IMR-90 (cell line): ENCODE measurements around the gene TGFA. TPM values are rescaled to one million over a fixed set of nuclear protein-coding genes. Genes with fewer than 3 reads are reported as not detected.

ENCODE experiments used
- ATAC-seq: fragments of 200-7000 bp; cut with Tn5 transposase; 2 replicates; pipeline ENCODE4 v1.9.1; 2020; ENCODE audit warnings: low read depth, mild to moderate bottlenecking, moderate library complexity
- BruUV-seq: library from RNA; stranded (reverse); fragments of 400-500 nt; replicated peaks from 2 replicates; lab custom pipeline; 2021; lab: Mats Ljungman, UMichigan
- CTCF ChIA-PET: fragments of 300-600 bp; formaldehyde crosslinking; extraction: SDS; loops from one replicate; lab custom pipeline; 2021; ENCODE audit warnings: antibody characterized with exemption; lab: Yijun Ruan, JAX
- POLR2A ChIA-PET: fragments of 300-600 bp; sonication (Branson Sonifier 250); formaldehyde crosslinking; loops from one replicate; lab custom pipeline; 2022; ENCODE audit warnings: antibody characterized with exemption; ENCODE audit not compliant: unreplicated experiment; lab: Charles Lee
- DNase-seq: peaks from one replicate; pipeline ENCODE4 v3.0.0; 2013
- H2AFZ ChIP-seq: replicated peaks from 2 replicates; pipeline ENCODE3; 2013; ENCODE audit warnings: low read length, mild to moderate bottlenecking; ENCODE audit not compliant: poor library complexity
- H2AK5ac ChIP-seq: 2 replicates; pipeline ENCODE4 v1.6.1; 2013; ENCODE audit warnings: low read depth, low read length, inconsistent platforms
- H2AK9ac ChIP-seq: replicated peaks from 2 replicates; pipeline ENCODE3; 2013; ENCODE audit warnings: mild to moderate bottlenecking, low read depth, low read length, moderate library complexity; ENCODE audit not compliant: poor library complexity
- H2BK120ac ChIP-seq: 2 replicates; pipeline ENCODE4 v1.6.1; 2013; ENCODE audit warnings: low read depth, low read length, inconsistent platforms
- H2BK15ac ChIP-seq: 3 replicates; pipeline ENCODE4 v1.6.1; 2013; ENCODE audit warnings: low read depth, low read length, inconsistent platforms
- H2BK20ac ChIP-seq: 2 replicates; pipeline ENCODE4 v1.6.1; 2013; ENCODE audit warnings: low read depth, mild to moderate bottlenecking, inconsistent platforms, low read length, moderate library complexity
- H2BK5ac ChIP-seq: 2 replicates; pipeline ENCODE4 v1.6.1; 2013; ENCODE audit warnings: mild to moderate bottlenecking, low read depth, low read length, inconsistent platforms; ENCODE audit not compliant: poor library complexity, severe bottlenecking
- H3K14ac ChIP-seq: replicated peaks from 2 replicates; pipeline ENCODE4 v1.6.1; 2013; ENCODE audit warnings: low read depth, low read length, inconsistent platforms
- H3K18ac ChIP-seq: 2 replicates; pipeline ENCODE4 v1.6.1; 2013; ENCODE audit warnings: low read depth, low read length, control low read depth
- H3K23ac ChIP-seq: 2 replicates; pipeline ENCODE4 v1.6.1; 2013; ENCODE audit warnings: low read depth, low read length, inconsistent platforms
- H3K27ac ChIP-seq: 2 replicates; pipeline ENCODE4 v1.5.1; 2013; ENCODE audit warnings: mild to moderate bottlenecking, control low read depth, low read length; ENCODE audit not compliant: insufficient read depth
- H3K27me3 ChIP-seq: 2 replicates; pipeline ENCODE4 v1.6.1; 2013; ENCODE audit warnings: low read length; ENCODE audit not compliant: control insufficient read depth, insufficient read depth
- H3K36me3 ChIP-seq: 2 replicates; pipeline ENCODE4 v1.6.1; 2013; ENCODE audit warnings: low read length, mixed read lengths; ENCODE audit not compliant: control insufficient read depth, insufficient read depth
- H3K4ac ChIP-seq: 2 replicates; pipeline ENCODE4 v1.6.1; 2013; ENCODE audit warnings: low read depth, low read length, inconsistent platforms
- H3K4me1 ChIP-seq: 2 replicates; pipeline ENCODE4 v1.6.1; 2013; ENCODE audit warnings: low read length, mixed read lengths; ENCODE audit not compliant: control insufficient read depth, insufficient read depth
- H3K4me2 ChIP-seq: 2 replicates; pipeline ENCODE4 v1.6.1; 2013; ENCODE audit warnings: low read depth, mild to moderate bottlenecking, control low read depth, low read length, moderate library complexity
- H3K4me3 ChIP-seq: 2 replicates; pipeline ENCODE4 v1.5.1; 2013; ENCODE audit warnings: low read depth, mild to moderate bottlenecking, control low read depth, low read length, moderate library complexity; ENCODE audit not compliant: insufficient read depth
- H3K56ac ChIP-seq: 2 replicates; pipeline ENCODE4 v1.6.1; 2013; ENCODE audit warnings: low read length, inconsistent platforms; ENCODE audit not compliant: insufficient read depth; ENCODE audit errors: extremely low read depth
- H3K79me1 ChIP-seq, 2 experiments: 2 replicates each; pipeline ENCODE4 v1.6.1; 2013; ENCODE audit warnings: low read length in 2 of 2, inconsistent platforms in 1 of 2, low read depth in 1 of 2
- H3K9ac ChIP-seq: 2 replicates; pipeline ENCODE4 v1.6.1; 2013; ENCODE audit warnings: low read depth, low read length, control low read depth
- H3K9me1 ChIP-seq: 2 replicates; pipeline ENCODE4 v1.6.1; 2013; ENCODE audit warnings: low read length, inconsistent platforms; ENCODE audit not compliant: insufficient read depth
- H3K9me3 ChIP-seq: 2 replicates; pipeline ENCODE4 v1.6.1; 2013; ENCODE audit warnings: low read length; ENCODE audit not compliant: control insufficient read depth, insufficient read depth
- H4K20me1 ChIP-seq: 2 replicates; pipeline ENCODE4 v1.6.1; 2013; ENCODE audit warnings: low read length, inconsistent platforms; ENCODE audit not compliant: insufficient read depth
- H4K5ac ChIP-seq: 2 replicates; pipeline ENCODE4 v1.6.1; 2013; ENCODE audit warnings: mild to moderate bottlenecking, low read depth, low read length, control low read depth
- H4K8ac ChIP-seq, 2 experiments: 2 replicates each; pipeline ENCODE4 v1.6.1; 2013; ENCODE audit warnings: low read depth in 2 of 2, low read length in 2 of 2, control low read depth in 1 of 2, inconsistent platforms in 1 of 2
- H4K91ac ChIP-seq: 2 replicates; pipeline ENCODE4 v1.6.1; 2013; ENCODE audit warnings: low read depth, low read length, inconsistent platforms; ENCODE audit not compliant: insufficient read depth
- CEBPB ChIP-seq: IDR thresholded peaks from 2 replicates; pipeline ENCODE4 v1.6.1; 2012; ENCODE audit warnings: low read depth, low read length, improper control_type of control experiment
- CHD1 ChIP-seq: IDR thresholded peaks from 2 replicates; pipeline ENCODE4 v1.6.1; 2012; ENCODE audit warnings: low read depth, low read length, improper control_type of control experiment
- MAFK ChIP-seq: IDR thresholded peaks from 2 replicates; pipeline ENCODE4 v1.6.1; 2012; ENCODE audit warnings: low read depth, low read length, improper control_type of control experiment
- MAZ ChIP-seq: IDR thresholded peaks from 2 replicates; pipeline ENCODE4 v1.6.1; 2012; ENCODE audit warnings: low read depth, mild to moderate bottlenecking, low read length, improper control_type of control experiment, moderate library complexity, borderline replicate concordance
- MXI1 ChIP-seq: IDR thresholded peaks from 2 replicates; pipeline ENCODE4 v1.6.1; 2012; ENCODE audit warnings: low read depth, mild to moderate bottlenecking, low read length, moderate library complexity, borderline replicate concordance
- NFE2L2 ChIP-seq: fragments of 150-350 bp; IDR thresholded peaks from 2 replicates; pipeline ENCODE4 v1.6.1; 2016; ENCODE audit warnings: low read depth, mild to moderate bottlenecking, low read length
- POLR2A ChIP-seq: IDR thresholded peaks from 2 replicates; pipeline ENCODE4 v1.6.1; 2012; ENCODE audit warnings: mild to moderate bottlenecking, low read depth, low read length
- RAD21 ChIP-seq: IDR thresholded peaks from 2 replicates; pipeline ENCODE4 v1.6.1; 2012; ENCODE audit warnings: low read length, improper control_type of control experiment
- RCOR1 ChIP-seq: IDR thresholded peaks from 2 replicates; pipeline ENCODE4 v1.6.1; 2012; ENCODE audit warnings: mild to moderate bottlenecking, low read length, improper control_type of control experiment; ENCODE audit not compliant: insufficient replicate concordance
- SMC3 ChIP-seq: fragments of 150-350 bp; IDR thresholded peaks from 2 replicates; pipeline ENCODE4 v1.6.1; 2016; ENCODE audit warnings: low read depth, mild to moderate bottlenecking, antibody characterized with exemption, low read length, moderate library complexity
- WGBS, 2 experiments: methylation state at CpG; one replicate each; pipeline versions ENCODE4 v1.1.5 to v1.1.7; 2013; ENCODE audit warnings: missing lambda C conversion rate in 2 of 2; ENCODE audit not compliant: insufficient read length in 1 of 2; ENCODE audit errors: extremely low coverage in 2 of 2; 5-methylcytosine and 5-hydroxymethylcytosine counted together
- dilution Hi-C: fragments of 300-500 bp; cut with HindIII; formaldehyde crosslinking; loops from one replicate; pipeline ENCODE4 v1.14.3; 2018; ENCODE audit warnings: low sequenced_read_pairs; ENCODE audit not compliant: unreplicated experiment
- in situ Hi-C: fragments of 300-500 bp; cut with MboI; formaldehyde crosslinking; loops from 3 replicates; pipeline ENCODE4 v1.14.3; 2019; ENCODE audit warnings: low sequenced_read_pairs, inconsistent platforms, mixed read lengths
- intact Hi-C: fragments of 100-400 bp; cut with micrococcal nuclease; formaldehyde crosslinking; loops from 2 replicates; pipeline ENCODE4 v1.10.0; 2022
- polyA plus RNA-seq, 3 experiments: library from polyadenylated mRNA; depleted of rRNA; stranded (reverse); fragments of >200 nt; gene quantifications; 2 replicates each; pipeline ENCODE4 v1.2.3, GENCODE V29; 2012; ENCODE audit warnings: low replicate concordance in 1 of 3
- total RNA-seq: library from RNA; depleted of rRNA; stranded (reverse); fragments of >200 nt; gene quantifications from 2 replicates; pipeline ENCODE4 v1.2.3, GENCODE V29; 2012
- TF ChIP-seq, protein P1 (sequence below): fragments of 150-350 bp; IDR thresholded peaks from 2 replicates; pipeline ENCODE4 v1.6.1; 2017; ENCODE audit warnings: mild to moderate bottlenecking, antibody characterized with exemption, low read length, low read depth

TGFA gene
- total and polyA plus RNA-seq, 2 of the 4 experiments (the other 2 are of a cell fraction): not detected

DNA sequence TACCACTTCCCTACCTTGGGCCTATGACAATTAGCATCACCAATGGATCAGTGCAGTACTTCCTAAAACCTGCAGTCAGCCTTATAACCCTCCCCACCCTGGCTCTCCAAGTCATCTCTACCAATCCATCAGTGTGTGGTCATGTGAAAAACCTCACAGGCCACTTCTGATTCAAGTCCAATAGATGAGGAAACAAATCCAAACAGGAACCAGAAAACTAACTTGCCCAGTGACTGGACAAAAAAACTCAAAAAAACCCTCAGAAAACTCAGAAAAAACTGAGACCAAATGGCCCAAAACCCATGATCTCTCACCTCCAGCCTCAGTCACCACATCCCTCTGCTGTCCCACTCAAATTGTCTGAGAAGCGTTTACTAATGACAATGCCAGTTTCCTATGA, 43.3 kb downstream of the TGFA start:
- no peak overlapping the region for H4K5ac ChIP-seq
- no peak overlapping the region for H2BK120ac ChIP-seq
- ChIA-PET CTCF (no interaction called here), POLR2A (no interaction called here)
- no peak overlapping the region for H4K8ac ChIP-seq
- DNase-seq (no peak), ATAC-seq (no peak)
- dilution Hi-C loops: no loop called here
- in situ Hi-C loops: no loop called here
- no peak overlapping the region for H3K27ac ChIP-seq
- H3K9ac ChIP-seq: no peak overlapping the region
- no peak overlapping the region for H3K56ac ChIP-seq
- no CpG with 5 or more reads among the region's 1 CpG for WGBS, 2 experiments
- H2AK9ac ChIP-seq: no peak overlapping the region
- peaks cover 6% of the 10 kb centered on the region for H3K27me3 ChIP-seq
- no peaks in the 10 kb centered on the region for H3K4me1 ChIP-seq
- H4K20me1 ChIP-seq: no peaks in the 10 kb centered on the region
- intact Hi-C loops: no loop called here
- H2BK20ac ChIP-seq: no peak overlapping the region
- no peak overlapping the region for H3K4me3 ChIP-seq
- H3K9me3 ChIP-seq: no peaks in the 10 kb centered on the region
- H3K4me2 ChIP-seq: no peak overlapping the region
- no peak overlapping the region for H3K4ac ChIP-seq
- no TSS peak for BruUV-seq
- H2BK15ac ChIP-seq: no peak overlapping the region
- H3K23ac ChIP-seq: no peak overlapping the region
- TF ChIP-seq CEBPB: no peak
- no peak for TF ChIP-seq MXI1
- TF ChIP-seq, protein P1, sequence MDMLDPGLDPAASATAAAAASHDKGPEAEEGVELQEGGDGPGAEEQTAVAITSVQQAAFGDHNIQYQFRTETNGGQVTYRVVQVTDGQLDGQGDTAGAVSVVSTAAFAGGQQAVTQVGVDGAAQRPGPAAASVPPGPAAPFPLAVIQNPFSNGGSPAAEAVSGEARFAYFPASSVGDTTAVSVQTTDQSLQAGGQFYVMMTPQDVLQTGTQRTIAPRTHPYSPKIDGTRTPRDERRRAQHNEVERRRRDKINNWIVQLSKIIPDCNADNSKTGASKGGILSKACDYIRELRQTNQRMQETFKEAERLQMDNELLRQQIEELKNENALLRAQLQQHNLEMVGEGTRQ: no peak
- no peak for TF ChIP-seq NFE2L2
- no peak for TF ChIP-seq MAFK
- TF ChIP-seq CHD1: no peak
- TF ChIP-seq RAD21: no peak
- TF ChIP-seq MAZ: no peak
- TF ChIP-seq RCOR1: no peak
- TF ChIP-seq SMC3: no peak
- TF ChIP-seq POLR2A: no peak
- H2AFZ ChIP-seq: no peak overlapping the region
- no peaks in the 10 kb centered on the region for H3K79me1 ChIP-seq
- no peak overlapping the region for H2BK5ac ChIP-seq
- H3K36me3 ChIP-seq: no peaks in the 10 kb centered on the region
- H3K14ac ChIP-seq: no peak overlapping the region
- H3K18ac ChIP-seq: no peak overlapping the region
- no peaks in the 10 kb centered on the region for H3K9me1 ChIP-seq
- H2AK5ac ChIP-seq: no peak overlapping the region
- no peak overlapping the region for H4K91ac ChIP-seq
